GM12864 (cell line): ENCODE results near the gene STX1A.

Experiments
- DNase-seq: peaks from one replicate; pipeline ENCODE4 v3.0.0-alpha.2; 2011; ENCODE audit warnings: low read depth
- H3K4me3 ChIP-seq: 2 replicates; pipeline ENCODE4 v1.5.1; 2011; ENCODE audit warnings: mild to moderate bottlenecking, low read depth, low read length, control low read depth
- CTCF ChIP-seq: IDR thresholded peaks from 2 replicates; pipeline ENCODE4 v1.5.1; 2011; ENCODE audit warnings: low read depth, mild to moderate bottlenecking, moderate library complexity, low read length, control low read depth, inconsistent platforms; ENCODE audit errors: missing control alignments

The STX1A gene

GRCh38 chr7:73735528-73735905, 16.0 kb upstream of the STX1A start:
- DNase-seq, result no peak
- no peak overlapping the region for H3K4me3 ChIP-seq
- TF ChIP-seq CTCF, result no peak

DNA sequence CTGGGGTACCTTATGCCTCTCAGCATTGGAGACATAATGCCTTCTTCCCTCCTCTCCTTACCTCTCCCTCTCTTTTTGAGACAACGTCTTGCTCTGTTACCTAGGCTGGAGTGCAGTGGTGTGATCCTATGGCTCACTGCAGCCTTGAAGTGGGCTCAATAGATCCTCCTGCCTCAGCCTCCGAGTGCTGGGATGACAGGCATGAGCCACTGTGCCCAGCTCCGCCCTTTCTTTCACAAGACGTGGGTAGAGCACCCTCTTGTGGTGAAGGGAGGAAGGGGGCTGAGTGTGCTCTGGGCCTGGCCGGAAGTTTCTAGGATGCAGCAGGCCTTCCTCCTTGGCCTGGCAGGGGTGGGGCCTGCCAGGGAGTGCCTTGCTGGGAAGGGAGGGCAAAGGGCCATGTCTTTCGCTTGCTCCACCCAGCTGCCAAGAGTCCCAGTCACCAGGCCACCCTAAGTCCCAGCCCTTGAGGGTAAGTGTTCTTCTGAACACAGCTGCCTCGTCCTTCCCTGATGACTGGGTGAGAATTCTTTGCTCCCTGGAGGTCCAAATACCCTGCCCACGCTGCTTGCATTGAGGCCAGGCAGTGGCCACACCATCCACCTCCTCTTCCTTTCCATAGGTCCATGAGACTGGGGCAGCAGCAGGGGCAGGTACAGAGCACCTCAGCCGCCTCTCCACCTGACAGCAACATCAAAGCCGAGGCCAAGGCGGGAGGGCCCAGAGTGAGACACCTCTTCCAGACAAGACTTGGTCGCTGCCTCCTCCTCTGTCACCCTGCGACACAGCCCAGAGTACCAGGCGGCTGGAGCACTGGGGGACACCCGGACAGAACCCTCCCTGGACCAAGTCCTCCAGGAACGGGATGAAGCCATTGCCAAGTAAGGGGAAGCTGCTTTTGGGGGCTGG, 15.4 kb upstream of the STX1A start:
- peak; percentile 67 for DNase-seq
- peak; percentile 94 for TF ChIP-seq CTCF
- no peak overlapping the region for H3K4me3 ChIP-seq

DNA sequence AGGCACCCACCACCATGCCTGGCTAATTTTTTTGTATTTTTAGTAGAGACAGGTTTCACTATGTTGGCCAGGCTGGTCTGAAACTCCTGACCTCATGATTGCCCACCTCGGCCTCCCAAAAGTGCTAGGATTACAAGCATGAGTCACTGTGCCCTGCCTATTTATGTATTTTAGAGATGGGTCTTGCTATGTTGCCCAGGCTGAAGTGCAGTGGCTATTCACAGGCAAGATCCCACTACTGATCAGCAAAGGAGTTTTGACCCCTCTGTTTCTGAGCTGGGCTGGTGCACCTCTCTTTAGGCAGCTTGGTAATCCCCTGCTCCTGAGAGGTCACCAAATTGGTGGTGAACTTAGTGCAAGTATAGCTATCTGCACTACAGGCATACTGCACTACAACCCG, 12.9 kb upstream of the STX1A start:
- H3K4me3 ChIP-seq, result no peak overlapping the region
- no peak for TF ChIP-seq CTCF
- no peak for DNase-seq

GRCh38 chr7:73730485-73730884, 11.0 kb upstream of the STX1A start:
- DNase-seq, result no peak
- H3K4me3 ChIP-seq, result no peak overlapping the region
- no peak for TF ChIP-seq CTCF

- DNase-seq, result no peak
- H3K4me3 ChIP-seq, result no peak overlapping the region
- TF ChIP-seq CTCF, result no peak
Measured at GRCh38 chr7:73728551-73728950, 9.1 kb upstream of the STX1A start.

- DNase-seq, result no peak
- no peak for TF ChIP-seq CTCF
Measured at GRCh38 chr7:73727952-73728351, 8.5 kb upstream of the STX1A start.

DNA sequence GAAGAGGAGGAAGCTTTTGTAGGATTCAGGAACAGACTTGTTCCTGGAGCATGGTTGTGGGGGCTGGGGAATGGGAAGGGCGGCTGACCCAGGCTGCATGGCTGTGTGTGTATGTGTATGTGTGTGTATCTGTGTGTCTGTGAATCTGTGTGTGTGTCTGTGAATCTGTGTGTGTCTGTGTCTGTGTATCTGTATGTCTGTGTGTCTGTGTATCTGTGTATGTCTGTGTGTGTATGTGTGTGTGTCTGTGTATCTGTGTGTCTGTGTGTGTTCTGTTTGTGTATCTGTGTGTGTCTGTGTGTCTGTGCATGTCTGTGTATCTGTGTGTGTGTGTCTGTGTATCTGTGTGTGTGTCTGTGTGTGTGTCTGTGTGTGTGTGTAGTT, 6.6 kb upstream of the STX1A start:
- H3K4me3 ChIP-seq, result no peak overlapping the region
- no peak for DNase-seq
- TF ChIP-seq CTCF, result no peak

More at GRCh38 chr7:73727952-73728351, 8.5 kb upstream of the STX1A start:
- H3K4me3 ChIP-seq, result no peak overlapping the region
